ENCODE data around the gene CCT7.

GRCh38 chr2:73227086-73227485, 7.0 kb upstream of the CCT7 start:
- TF ChIP-seq GATA2 (IDR thresholded peaks at IDR 0.05; ENCODE audit: low read depth, low read length): no peak
- no peak for TF ChIP-seq GATA3 (IDR thresholded peaks at IDR 0.05; ENCODE audit: low read depth, low read length)

Measured in SH-SY5Y (cell line).